WTC11 (cell line): ENCODE data around the gene FUBP3. TPM values are rescaled to one million over a fixed set of nuclear protein-coding genes. Genes with fewer than 3 reads are reported as not detected.
A peak's percentile ranks its signal among the peaks of the same experiment; 100 is the strongest.

Source experiments
- ATAC-seq: fragments of 200-7000 bp; cut with Tn5 transposase; 2 replicates; pipeline ENCODE4 v1.10.0; 2021; ENCODE audit warnings: mild to moderate bottlenecking, moderate library complexity
- CTCF ChIA-PET: fragments of 300-600 bp; sonication (Branson Sonifier 250); formaldehyde crosslinking; loops from one replicate; lab custom pipeline; 2021; ENCODE audit warnings: antibody characterized with exemption; lab: Charles Lee
- POLR2A ChIA-PET: fragments of 350-600 bp; sonication (Branson Sonifier 250); formaldehyde crosslinking; loops from one replicate; lab custom pipeline; 2021; ENCODE audit warnings: antibody characterized with exemption; lab: Charles Lee
- DNase-seq: peaks from one replicate; pipeline ENCODE4 v3.0.0; 2021; ENCODE audit warnings: low spot score
- H3K27ac Mint-ChIP-seq: 2 replicates; pipeline ENCODE4 v1.8.0; 2021; ENCODE audit warnings: mixed read lengths
- H3K27me3 Mint-ChIP-seq: 2 replicates; pipeline ENCODE4 v1.8.0; 2021; ENCODE audit warnings: low read depth, mild to moderate bottlenecking, moderate library complexity, mixed read lengths
- H3K36me3 Mint-ChIP-seq: 2 replicates; pipeline ENCODE4 v1.8.0; 2021; ENCODE audit warnings: mixed read lengths
- H3K4me1 Mint-ChIP-seq: 2 replicates; pipeline ENCODE4 v1.8.0; 2022; ENCODE audit warnings: mixed read lengths
- H3K4me3 Mint-ChIP-seq: 2 replicates; pipeline ENCODE4 v1.8.0; 2021; ENCODE audit warnings: mild to moderate bottlenecking, moderate library complexity, mixed read lengths
- H3K9me3 Mint-ChIP-seq: 2 replicates; pipeline ENCODE4 v1.8.0; 2021; ENCODE audit warnings: mixed read lengths
- CBFB ChIP-seq: sonication (generic); formaldehyde crosslinking; IDR thresholded peaks from 2 replicates; pipeline ENCODE4 v1.8.1; 2022; ENCODE audit warnings: mild to moderate bottlenecking, low read depth, missing genetic modification reagents
- NFE2L1 ChIP-seq: sonication (generic); formaldehyde crosslinking; IDR thresholded peaks from 2 replicates; pipeline ENCODE4 v1.8.1; 2023; ENCODE audit warnings: missing genetic modification reagents
- SOX15 ChIP-seq: fragments of 250-450 bp; sonication (Bioruptor Pico); IDR thresholded peaks from 2 replicates; pipeline ENCODE4 v1.9.0; 2021; ENCODE audit warnings: mild to moderate bottlenecking
- ZNF423 ChIP-seq: fragments of 250-450 bp; sonication (Bioruptor Pico); IDR thresholded peaks from 2 replicates; pipeline ENCODE4 v2.1.2; 2022; ENCODE audit warnings: mild to moderate bottlenecking, moderate library complexity
- microRNA-seq: library from miRNA; unstranded; fragments of <30 nt; microRNA quantifications from one replicate; pipeline ENCODE4 v1.2.0, GENCODE V29; 2022; ENCODE audit warnings: borderline number of aligned reads
- total RNA-seq: library from RNA; stranded (reverse); gene quantifications from 3 replicates; pipeline ENCODE4 v1.2.3, GENCODE V29; 2021
- TF ChIP-seq, protein P1 (sequence below): sonication (generic); formaldehyde crosslinking; IDR thresholded peaks from 2 replicates; pipeline ENCODE4 v1.8.0; 2022; ENCODE audit warnings: mild to moderate bottlenecking, missing genetic modification reagents
- TF ChIP-seq, protein P2 (sequence below): sonication (generic); formaldehyde crosslinking; IDR thresholded peaks from 2 replicates; pipeline ENCODE4 v1.8.1; 2022; ENCODE audit warnings: mild to moderate bottlenecking, moderate library complexity, missing genetic modification reagents

Gene FUBP3
- total RNA-seq, 1 experiment from 2014 or later: 83.0 TPM

DNA sequence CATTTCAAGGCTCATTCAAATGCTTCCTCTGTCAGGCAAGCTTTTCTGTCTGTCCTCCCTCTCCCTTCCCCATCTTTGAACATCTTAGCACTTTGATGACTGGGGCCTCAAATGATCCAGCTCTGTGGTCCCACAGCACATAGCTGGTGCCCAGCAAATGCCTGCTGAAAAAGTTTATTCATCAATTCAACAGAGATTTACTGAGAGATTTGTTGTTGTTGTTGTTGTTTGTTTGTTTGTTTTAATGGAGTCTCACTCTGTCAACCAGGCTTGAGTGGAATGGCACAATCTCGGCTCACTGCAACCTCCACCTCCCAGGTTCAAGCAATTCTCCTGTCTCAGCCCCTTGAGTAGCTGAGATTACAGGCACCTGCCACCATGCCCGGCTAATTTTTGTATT is 108.2 kb downstream of the FUBP3 start:
- ChIA-PET CTCF (no interaction called here), POLR2A (interaction anchor here (0.6 kb wide), 1 partner anchor 14 kb away, joined by 3 read pairs; no protein-coding TSS in a partner anchor)
- peaks cover 28% of the 10 kb centered on the region for H3K4me1 Mint-ChIP-seq
- H3K4me3 Mint-ChIP-seq: no peak overlapping the region
- H3K36me3 Mint-ChIP-seq: peaks cover 3% of the 10 kb centered on the region; the same call in 1 of the 2 replicates
- peak overlapping the region; percentile 38; the same call in 1 of the 2 replicates for H3K27ac Mint-ChIP-seq
- peaks cover 2% of the 10 kb centered on the region for H3K27me3 Mint-ChIP-seq
- DNase-seq: no peak
- TF ChIP-seq CBFB (CRISPR knock-in tag) (no peak), NFE2L1 (CRISPR knock-in tag) (no peak), ZNF423 (CRISPR knock-in tag) (no peak), SOX15 (CRISPR knock-in tag) (no peak)
- TF ChIP-seq, protein P1, sequence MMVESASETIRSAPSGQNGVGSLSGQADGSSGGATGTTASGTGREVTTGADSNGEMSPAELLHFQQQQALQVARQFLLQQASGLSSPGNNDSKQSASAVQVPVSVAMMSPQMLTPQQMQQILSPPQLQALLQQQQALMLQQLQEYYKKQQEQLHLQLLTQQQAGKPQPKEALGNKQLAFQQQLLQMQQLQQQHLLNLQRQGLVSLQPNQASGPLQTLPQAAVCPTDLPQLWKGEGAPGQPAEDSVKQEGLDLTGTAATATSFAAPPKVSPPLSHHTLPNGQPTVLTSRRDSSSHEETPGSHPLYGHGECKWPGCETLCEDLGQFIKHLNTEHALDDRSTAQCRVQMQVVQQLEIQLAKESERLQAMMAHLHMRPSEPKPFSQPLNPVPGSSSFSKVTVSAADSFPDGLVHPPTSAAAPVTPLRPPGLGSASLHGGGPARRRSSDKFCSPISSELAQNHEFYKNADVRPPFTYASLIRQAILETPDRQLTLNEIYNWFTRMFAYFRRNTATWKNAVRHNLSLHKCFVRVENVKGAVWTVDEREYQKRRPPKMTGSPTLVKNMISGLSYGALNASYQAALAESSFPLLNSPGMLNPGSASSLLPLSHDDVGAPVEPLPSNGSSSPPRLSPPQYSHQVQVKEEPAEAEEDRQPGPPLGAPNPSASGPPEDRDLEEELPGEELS: no peak
- TF ChIP-seq, protein P2, sequence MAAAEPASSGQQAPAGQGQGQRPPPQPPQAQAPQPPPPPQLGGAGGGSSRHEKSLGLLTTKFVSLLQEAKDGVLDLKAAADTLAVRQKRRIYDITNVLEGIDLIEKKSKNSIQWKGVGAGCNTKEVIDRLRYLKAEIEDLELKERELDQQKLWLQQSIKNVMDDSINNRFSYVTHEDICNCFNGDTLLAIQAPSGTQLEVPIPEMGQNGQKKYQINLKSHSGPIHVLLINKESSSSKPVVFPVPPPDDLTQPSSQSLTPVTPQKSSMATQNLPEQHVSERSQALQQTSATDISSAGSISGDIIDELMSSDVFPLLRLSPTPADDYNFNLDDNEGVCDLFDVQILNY (CRISPR knock-in tag): no peak
- H3K9me3 Mint-ChIP-seq: peaks cover 9% of the 10 kb centered on the region
- no peak for ATAC-seq

Small RNA genes within 50 kb of the gene (microRNA-seq; reads per million reads assigned to microRNA genes)
- gene MIR6856: not detected

Other genes with a start within 250 kb of the FUBP3 start
- 71.0 to 95.7 TPM (median 74.2 TPM) in 3 replicates for gene ASS1, start 134.6 kb upstream of the FUBP3 start, total RNA-seq
- gene PRDM12, start 85.0 kb downstream of the FUBP3 start, total RNA-seq: 0.07 to 0.09 TPM in 2 of 3 replicates, not detected in the other
- gene EXOSC2, start 114.2 kb downstream of the FUBP3 start, total RNA-seq: 76.1 to 80.3 TPM (median 79.2 TPM) in 3 replicates